Measurements from ENCODE around the gene PTH2R. TPM values are rescaled to one million over a fixed set of nuclear protein-coding genes. Genes with fewer than 3 reads are reported as not detected.

Gene PTH2R, protein sequence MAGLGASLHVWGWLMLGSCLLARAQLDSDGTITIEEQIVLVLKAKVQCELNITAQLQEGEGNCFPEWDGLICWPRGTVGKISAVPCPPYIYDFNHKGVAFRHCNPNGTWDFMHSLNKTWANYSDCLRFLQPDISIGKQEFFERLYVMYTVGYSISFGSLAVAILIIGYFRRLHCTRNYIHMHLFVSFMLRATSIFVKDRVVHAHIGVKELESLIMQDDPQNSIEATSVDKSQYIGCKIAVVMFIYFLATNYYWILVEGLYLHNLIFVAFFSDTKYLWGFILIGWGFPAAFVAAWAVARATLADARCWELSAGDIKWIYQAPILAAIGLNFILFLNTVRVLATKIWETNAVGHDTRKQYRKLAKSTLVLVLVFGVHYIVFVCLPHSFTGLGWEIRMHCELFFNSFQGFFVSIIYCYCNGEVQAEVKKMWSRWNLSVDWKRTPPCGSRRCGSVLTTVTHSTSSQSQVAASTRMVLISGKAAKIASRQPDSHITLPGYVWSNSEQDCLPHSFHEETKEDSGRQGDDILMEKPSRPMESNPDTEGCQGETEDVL
- total RNA-seq, result under 1 TPM in 1 of 2 donors, not detected in 1; 0.37 TPM
- not detected for polyA plus RNA-seq (2013, experiment 1 of 2)
- polyA plus RNA-seq (2013, experiment 2 of 2), result not detected
- long read RNA-seq, experiment 1, result 0 reads
- long read RNA-seq, experiment 2, partial matches to known transcripts, result 0 of 1 reads
- long read RNA-seq, experiment 2, other reads (novel, unspliced or antisense), result 0 of 1 reads
- long read RNA-seq, experiment 3, result 0 reads
- long read RNA-seq, experiment 4, result 0 reads

DNA sequence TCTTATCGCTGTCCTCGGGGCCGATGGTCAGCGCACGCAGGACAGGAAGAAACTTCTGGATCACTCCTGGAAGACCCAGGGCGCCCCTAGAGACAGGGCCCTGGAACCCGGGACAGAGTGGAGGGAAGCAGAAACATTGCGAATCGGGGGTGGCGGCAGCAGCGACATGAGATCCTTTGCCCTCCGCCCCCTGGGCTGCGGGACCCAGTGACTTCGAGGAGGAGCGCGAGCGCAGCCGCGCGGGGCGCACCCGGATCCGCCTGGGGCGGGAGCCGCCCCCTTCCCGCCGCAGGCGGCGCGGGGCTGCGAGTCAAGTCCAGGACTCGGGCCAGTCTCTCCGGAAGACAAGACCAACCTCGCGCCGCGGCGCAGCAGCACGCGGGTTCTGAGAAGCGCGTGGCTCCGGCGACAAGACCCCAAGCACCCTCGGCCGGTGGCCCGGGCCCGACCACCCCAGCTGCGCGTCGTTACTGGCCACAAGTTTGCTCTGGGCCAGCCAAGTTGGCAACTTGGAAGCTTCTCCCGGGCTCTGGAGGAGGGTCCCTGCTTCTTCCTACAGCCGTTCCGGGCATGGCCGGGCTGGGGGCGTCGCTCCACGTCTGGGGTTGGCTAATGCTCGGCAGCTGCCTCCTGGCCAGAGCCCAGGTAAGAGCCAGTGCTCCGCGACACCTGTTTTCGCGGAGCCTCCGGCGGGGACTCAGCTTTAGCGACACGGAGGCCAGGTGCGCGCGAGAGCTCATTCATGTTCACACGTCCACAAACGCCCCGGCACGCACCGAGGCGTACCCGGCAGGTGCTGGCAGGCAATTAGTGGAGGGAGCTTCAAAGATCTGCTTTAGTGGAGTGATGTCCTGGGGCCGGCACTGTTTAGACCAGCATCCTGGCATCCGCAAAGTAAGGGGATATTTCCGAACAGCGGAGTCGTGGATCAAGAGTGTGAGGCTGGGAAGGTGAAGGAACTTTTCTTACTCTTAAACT lies at the start of gene PTH2R:
Gene PTH2R (plus strand): TSS at position 319 of the 978 bp plus-strand sequence. CDS start 252 bp downstream, at position 571.
- 10 to 11% methylated on average over 18 to 82 of the region's 82 CpGs for WGBS, 2 experiments (ENCODE audit: insufficient coverage in 1 of 2, insufficient read length in 1 of 2)
- Mint-ChIP-seq H3K27me3 (ENCODE audit: insufficient read depth) (peaks cover 36% of the 10 kb centered on the region), H3K27ac (no peak within 1 kb of the TSS), H3K36me3 (ENCODE audit: low read depth) (no peaks in the 10 kb centered on the region), H3K9me3 (no peaks in the 10 kb centered on the region), H3K4me3 (peak within 1 kb of the TSS; percentile 54), H3K4me1 (peaks cover 8% of the 10 kb centered on the region)
- peak; percentile 87 for DNase-seq
- Histone ChIP-seq H3K27ac (ENCODE audit: low read depth, low read length) (no peak within 1 kb of the TSS), H3K9me3 (ENCODE audit: control insufficient read depth, low read length) (no peaks in the 10 kb centered on the region), H3K9ac (ENCODE audit: extremely low read depth, low read length, poor library complexity, severe bottlenecking) (no peak within 1 kb of the TSS), H3K4me1 (ENCODE audit: control insufficient read depth, insufficient read depth, low read length) (no peaks in the 10 kb centered on the region), H3K36me3 (ENCODE audit: control insufficient read depth, insufficient read depth, low read length) (no peaks in the 10 kb centered on the region), H3K4me3 (ENCODE audit: low read length) (peak within 1 kb of the TSS; percentile 78), H3K27me3 (ENCODE audit: control insufficient read depth, insufficient read depth, low read length, poor library complexity, severe bottlenecking) (peaks cover 49% of the 10 kb centered on the region)
- TF ChIP-seq, protein P1, sequence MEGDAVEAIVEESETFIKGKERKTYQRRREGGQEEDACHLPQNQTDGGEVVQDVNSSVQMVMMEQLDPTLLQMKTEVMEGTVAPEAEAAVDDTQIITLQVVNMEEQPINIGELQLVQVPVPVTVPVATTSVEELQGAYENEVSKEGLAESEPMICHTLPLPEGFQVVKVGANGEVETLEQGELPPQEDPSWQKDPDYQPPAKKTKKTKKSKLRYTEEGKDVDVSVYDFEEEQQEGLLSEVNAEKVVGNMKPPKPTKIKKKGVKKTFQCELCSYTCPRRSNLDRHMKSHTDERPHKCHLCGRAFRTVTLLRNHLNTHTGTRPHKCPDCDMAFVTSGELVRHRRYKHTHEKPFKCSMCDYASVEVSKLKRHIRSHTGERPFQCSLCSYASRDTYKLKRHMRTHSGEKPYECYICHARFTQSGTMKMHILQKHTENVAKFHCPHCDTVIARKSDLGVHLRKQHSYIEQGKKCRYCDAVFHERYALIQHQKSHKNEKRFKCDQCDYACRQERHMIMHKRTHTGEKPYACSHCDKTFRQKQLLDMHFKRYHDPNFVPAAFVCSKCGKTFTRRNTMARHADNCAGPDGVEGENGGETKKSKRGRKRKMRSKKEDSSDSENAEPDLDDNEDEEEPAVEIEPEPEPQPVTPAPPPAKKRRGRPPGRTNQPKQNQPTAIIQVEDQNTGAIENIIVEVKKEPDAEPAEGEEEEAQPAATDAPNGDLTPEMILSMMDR (conservative IDR thresholded peaks at IDR 0.05), result peak; percentile 47

GRCh38 chr2:208356846-208357574 lies 49.6 kb upstream of the PTH2R start:
- no peak overlapping the region for H3K27ac Mint-ChIP-seq
- 57 to 73% methylated on average over 1 of the region's 1 CpG for WGBS, 2 experiments (ENCODE audit: insufficient coverage in 1 of 2, insufficient read length in 1 of 2)

More at GRCh38 chr2:208356846-208357574, 49.6 kb upstream of the PTH2R start:
- H3K36me3 Mint-ChIP-seq (ENCODE audit: low read depth), result peaks cover 59% of the 10 kb centered on the region
- Histone ChIP-seq H3K4me1 (ENCODE audit: control insufficient read depth, insufficient read depth, low read length) (no peaks in the 10 kb centered on the region), H3K27ac (ENCODE audit: low read depth, low read length) (no peak overlapping the region), H3K9me3 (ENCODE audit: control insufficient read depth, low read length) (no peaks in the 10 kb centered on the region), H3K9ac (ENCODE audit: extremely low read depth, low read length, poor library complexity, severe bottlenecking) (no peak overlapping the region), H3K27me3 (ENCODE audit: control insufficient read depth, insufficient read depth, low read length, poor library complexity, severe bottlenecking) (no peaks in the 10 kb centered on the region), H3K36me3 (ENCODE audit: control insufficient read depth, insufficient read depth, low read length) (peaks cover 69% of the 10 kb centered on the region), H3K4me3 (ENCODE audit: low read length) (no peak overlapping the region)
- no peak overlapping the region for H3K4me3 Mint-ChIP-seq
- TF ChIP-seq, protein P1 (conservative IDR thresholded peaks at IDR 0.05), result peak; percentile 36
- peaks cover 3% of the 10 kb centered on the region for H3K9me3 Mint-ChIP-seq
- H3K27me3 Mint-ChIP-seq (ENCODE audit: insufficient read depth), result no peaks in the 10 kb centered on the region
- peaks cover 3% of the 10 kb centered on the region for H3K4me1 Mint-ChIP-seq
- no peak for DNase-seq

All from endodermal cell (in vitro differentiated cells).